ENCODE data around the gene SLC37A1. TPM values are rescaled to one million over a fixed set of nuclear protein-coding genes. Genes with fewer than 3 reads are reported as not detected.

SLC37A1 gene
- total RNA-seq, 2 donors from 2014 or later, result 98.5 to 118 TPM

DNA sequence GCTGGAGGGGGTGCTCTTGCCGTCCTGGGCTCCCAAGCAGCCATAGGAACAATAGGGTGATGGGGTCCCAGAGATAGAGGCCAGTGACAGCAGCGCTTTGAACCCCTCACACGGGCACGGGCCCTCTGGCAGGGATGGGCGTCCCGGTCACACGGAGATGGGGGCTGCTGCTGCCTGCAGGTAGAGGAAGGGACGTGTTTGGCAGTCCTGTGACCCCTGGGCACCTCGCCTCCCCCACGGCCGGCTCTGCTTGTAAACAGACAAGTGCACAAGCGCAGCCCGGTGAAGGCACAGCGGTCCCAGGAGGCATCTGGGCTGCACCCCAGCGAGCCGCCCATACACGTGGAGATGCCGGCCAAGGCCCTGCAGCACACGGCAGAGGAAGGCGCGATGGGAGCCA, 103.3 kb downstream of the SLC37A1 start:
- Histone ChIP-seq H3K4me3 (no peak overlapping the region), H3K36me3 (no peaks in the 10 kb centered on the region), H3K9ac (ENCODE audit: low read depth in 2 of 2, low read length in 2 of 2) (no peak overlapping the region), H3K4me1 (no peaks in the 10 kb centered on the region), H3K9me3 (no peaks in the 10 kb centered on the region), H3K27me3 (no peaks in the 10 kb centered on the region), H3K27ac (no peak overlapping the region)
- TF ChIP-seq, protein P1, sequence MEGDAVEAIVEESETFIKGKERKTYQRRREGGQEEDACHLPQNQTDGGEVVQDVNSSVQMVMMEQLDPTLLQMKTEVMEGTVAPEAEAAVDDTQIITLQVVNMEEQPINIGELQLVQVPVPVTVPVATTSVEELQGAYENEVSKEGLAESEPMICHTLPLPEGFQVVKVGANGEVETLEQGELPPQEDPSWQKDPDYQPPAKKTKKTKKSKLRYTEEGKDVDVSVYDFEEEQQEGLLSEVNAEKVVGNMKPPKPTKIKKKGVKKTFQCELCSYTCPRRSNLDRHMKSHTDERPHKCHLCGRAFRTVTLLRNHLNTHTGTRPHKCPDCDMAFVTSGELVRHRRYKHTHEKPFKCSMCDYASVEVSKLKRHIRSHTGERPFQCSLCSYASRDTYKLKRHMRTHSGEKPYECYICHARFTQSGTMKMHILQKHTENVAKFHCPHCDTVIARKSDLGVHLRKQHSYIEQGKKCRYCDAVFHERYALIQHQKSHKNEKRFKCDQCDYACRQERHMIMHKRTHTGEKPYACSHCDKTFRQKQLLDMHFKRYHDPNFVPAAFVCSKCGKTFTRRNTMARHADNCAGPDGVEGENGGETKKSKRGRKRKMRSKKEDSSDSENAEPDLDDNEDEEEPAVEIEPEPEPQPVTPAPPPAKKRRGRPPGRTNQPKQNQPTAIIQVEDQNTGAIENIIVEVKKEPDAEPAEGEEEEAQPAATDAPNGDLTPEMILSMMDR (IDR thresholded peaks at IDR 0.05), result no peak
- intact Hi-C loops (cut with DNase I), result no loop called here
- DNase-seq, result no peak

DNA sequence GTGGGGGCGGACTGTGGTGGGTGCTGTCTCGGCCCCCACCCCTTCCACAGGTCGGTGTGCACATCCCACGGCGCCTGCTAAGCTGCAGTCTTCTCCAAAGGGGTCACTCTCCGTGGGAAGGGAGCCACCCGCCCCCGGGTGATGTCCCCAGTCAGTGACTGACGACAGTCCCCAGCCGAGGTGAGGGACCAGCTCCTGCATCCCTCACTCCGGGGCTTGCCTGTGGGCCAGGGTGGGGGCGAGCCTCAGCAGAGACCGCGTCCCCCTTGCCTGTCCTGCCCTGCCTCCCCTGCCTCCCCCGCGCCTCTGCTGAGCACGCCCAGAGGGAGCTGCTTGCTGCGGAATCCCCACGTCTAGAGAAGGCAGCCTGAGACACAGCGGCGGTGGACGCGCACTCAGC, 103.8 kb downstream of the SLC37A1 start:
- intact Hi-C loops (cut with DNase I), result no loop called here
- no peak for DNase-seq
- Histone ChIP-seq H3K27ac (no peak overlapping the region), H3K9ac (ENCODE audit: low read depth in 2 of 2, low read length in 2 of 2) (no peak overlapping the region), H3K4me3 (no peak overlapping the region), H3K36me3 (no peaks in the 10 kb centered on the region), H3K4me1 (no peaks in the 10 kb centered on the region), H3K9me3 (no peaks in the 10 kb centered on the region), H3K27me3 (no peaks in the 10 kb centered on the region)
- TF ChIP-seq, protein P1 (IDR thresholded peaks at IDR 0.05), result no peak

DNA sequence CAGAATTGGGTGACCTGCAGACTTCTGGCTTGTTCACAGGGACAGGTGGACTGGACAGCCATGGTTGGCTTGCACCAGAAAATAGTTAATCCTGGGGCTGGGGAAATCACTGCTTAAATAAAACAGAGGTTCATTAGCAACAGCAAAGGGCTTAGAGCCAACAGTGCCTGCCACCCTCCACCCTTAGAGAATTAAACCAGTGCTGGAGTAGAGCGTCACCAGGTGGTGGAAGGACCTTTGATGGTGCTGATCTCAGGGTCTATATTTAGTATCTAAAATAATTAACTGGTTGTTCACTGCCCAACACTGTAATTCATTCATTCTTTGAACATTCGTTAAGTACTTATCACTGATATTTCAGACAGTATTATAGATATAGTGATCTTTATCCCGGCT, 105.1 kb downstream of the SLC37A1 start:
- TF ChIP-seq, protein P1 (IDR thresholded peaks at IDR 0.05), result no peak
- Histone ChIP-seq H3K27me3 (no peaks in the 10 kb centered on the region), H3K27ac (no peak overlapping the region), H3K36me3 (no peaks in the 10 kb centered on the region), H3K9me3 (no peaks in the 10 kb centered on the region), H3K4me1 (no peaks in the 10 kb centered on the region), H3K9ac (ENCODE audit: low read depth in 2 of 2, low read length in 2 of 2) (no peak overlapping the region), H3K4me3 (no peak overlapping the region)
- intact Hi-C loops (cut with DNase I), result no loop called here
- no peak for DNase-seq

DNA sequence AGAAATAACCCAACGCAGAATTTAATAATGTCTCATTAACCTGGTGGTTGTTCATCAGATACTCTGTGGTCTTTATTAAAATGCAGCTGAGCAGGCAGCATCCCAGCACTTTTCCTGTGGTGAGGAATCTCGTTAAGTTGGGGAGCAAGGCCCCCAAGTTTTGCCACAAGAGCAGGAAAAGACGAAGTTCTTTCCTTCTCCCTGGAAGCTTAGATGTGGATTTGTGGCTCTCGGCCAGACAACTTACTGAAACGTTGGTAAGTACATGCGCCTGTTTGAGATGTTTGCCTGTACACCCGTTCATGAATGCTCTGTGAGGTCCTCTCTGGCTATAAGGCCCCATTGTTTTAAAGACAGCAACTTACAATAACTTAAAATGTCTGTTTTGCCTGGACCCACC, 105.5 kb downstream of the SLC37A1 start:
- Histone ChIP-seq H3K4me3 (no peak overlapping the region), H3K36me3 (no peaks in the 10 kb centered on the region), H3K27ac (no peak overlapping the region), H3K9ac (ENCODE audit: low read depth in 2 of 2, low read length in 2 of 2) (no peak overlapping the region), H3K4me1 (no peaks in the 10 kb centered on the region), H3K9me3 (no peaks in the 10 kb centered on the region), H3K27me3 (no peaks in the 10 kb centered on the region)
- no peak for DNase-seq
- TF ChIP-seq, protein P1 (IDR thresholded peaks at IDR 0.05), result no peak
- intact Hi-C loops (cut with DNase I), result no loop called here

DNA sequence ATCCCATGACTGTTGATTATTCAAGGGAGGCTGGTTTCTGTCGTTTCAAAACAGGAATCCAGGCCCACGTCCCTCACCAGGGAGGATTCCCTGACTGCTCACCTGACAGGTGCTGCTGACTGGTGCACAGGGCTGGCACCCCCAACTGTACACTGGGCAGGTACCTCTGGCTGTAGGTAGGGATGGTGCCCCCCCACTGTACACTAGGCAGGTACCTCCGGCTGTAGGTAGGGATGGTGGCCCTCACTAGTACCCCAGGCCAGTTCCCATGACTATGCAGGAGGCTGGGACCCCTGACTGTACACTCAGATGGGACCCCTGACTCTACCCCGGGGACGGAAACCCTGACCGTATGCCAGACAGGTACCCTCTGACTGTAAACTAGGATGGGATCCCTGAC, 106.2 kb downstream of the SLC37A1 start:
- Histone ChIP-seq H3K4me1 (no peaks in the 10 kb centered on the region), H3K36me3 (no peaks in the 10 kb centered on the region), H3K27ac (no peak overlapping the region), H3K9me3 (no peaks in the 10 kb centered on the region), H3K4me3 (no peak overlapping the region), H3K9ac (ENCODE audit: low read depth in 2 of 2, low read length in 2 of 2) (no peak overlapping the region), H3K27me3 (no peaks in the 10 kb centered on the region)
- DNase-seq, result no peak
- TF ChIP-seq, protein P1 (IDR thresholded peaks at IDR 0.05), result no peak
- intact Hi-C loops (cut with DNase I), result no loop called here

Measured in colonic mucosa (tissue), 4 donors.